Astrocyte of the spinal cord (primary cell): ENCODE data around the gene UNKL.

Experiments
- DNase-seq: peaks from one replicate; pipeline ENCODE4 v3.0.0; 2011; ENCODE audit warnings: low read depth, low spot score
- H3K4me3 ChIP-seq: 2 replicates; pipeline ENCODE4 v1.5.1; 2011; ENCODE audit warnings: low read depth, mild to moderate bottlenecking, low read length, moderate library complexity
- CTCF ChIP-seq: IDR thresholded peaks from 2 replicates; pipeline ENCODE4 v1.5.1; 2012; ENCODE audit warnings: low read depth, mild to moderate bottlenecking, low read length, inconsistent platforms
- in situ Hi-C: cut with HindIII; loops from 2 replicates; pipeline ENCODE4 v1.10.0; 2017; ENCODE audit warnings: low sequenced_read_pairs

UNKL gene

GRCh38 chr16:1326946-1327618, 87.4 kb downstream of the UNKL start:
- in situ Hi-C loops: no loop called here
- no peak for TF ChIP-seq CTCF
- no peak for DNase-seq
- H3K4me3 ChIP-seq: no peak overlapping the region

- no peak overlapping the region for H3K4me3 ChIP-seq
- TF ChIP-seq CTCF: no peak
- DNase-seq: no peak
- in situ Hi-C loops: no loop called here
These were observed 88.1 kb downstream of the UNKL start for GRCh38 chr16:1326391-1326790.

GRCh38 chr16:1325673-1326371, 88.7 kb downstream of the UNKL start:
- H3K4me3 ChIP-seq: no peak overlapping the region
- DNase-seq: no peak
- in situ Hi-C loops: no loop called here
- no peak for TF ChIP-seq CTCF

- no peak for TF ChIP-seq CTCF
- no peak for DNase-seq
- H3K4me3 ChIP-seq: no peak overlapping the region
- in situ Hi-C loops: no loop called here
These were observed 89.2 kb downstream of the UNKL start for GRCh38 chr16:1325261-1325660.

GRCh38 chr16:1324286-1324826, 90.1 kb downstream of the UNKL start:
- H3K4me3 ChIP-seq: no peak overlapping the region
- DNase-seq: no peak
- in situ Hi-C loops: no loop called here
- no peak for TF ChIP-seq CTCF

GRCh38 chr16:1323296-1324239, 90.9 kb downstream of the UNKL start:
- TF ChIP-seq CTCF: no peak
- in situ Hi-C loops: no loop called here
- DNase-seq: no peak
- no peak overlapping the region for H3K4me3 ChIP-seq
